ENCODE data around the gene SPOCK2.

The SPOCK2 gene

GRCh38 chr10:72069751-72070526 is 18.4 kb downstream of the SPOCK2 start:
- DNase-seq: peak; percentile 37

- DNase-seq: no peak
These were observed 19.4 kb downstream of the SPOCK2 start for GRCh38 chr10:72068901-72069446.

DNA sequence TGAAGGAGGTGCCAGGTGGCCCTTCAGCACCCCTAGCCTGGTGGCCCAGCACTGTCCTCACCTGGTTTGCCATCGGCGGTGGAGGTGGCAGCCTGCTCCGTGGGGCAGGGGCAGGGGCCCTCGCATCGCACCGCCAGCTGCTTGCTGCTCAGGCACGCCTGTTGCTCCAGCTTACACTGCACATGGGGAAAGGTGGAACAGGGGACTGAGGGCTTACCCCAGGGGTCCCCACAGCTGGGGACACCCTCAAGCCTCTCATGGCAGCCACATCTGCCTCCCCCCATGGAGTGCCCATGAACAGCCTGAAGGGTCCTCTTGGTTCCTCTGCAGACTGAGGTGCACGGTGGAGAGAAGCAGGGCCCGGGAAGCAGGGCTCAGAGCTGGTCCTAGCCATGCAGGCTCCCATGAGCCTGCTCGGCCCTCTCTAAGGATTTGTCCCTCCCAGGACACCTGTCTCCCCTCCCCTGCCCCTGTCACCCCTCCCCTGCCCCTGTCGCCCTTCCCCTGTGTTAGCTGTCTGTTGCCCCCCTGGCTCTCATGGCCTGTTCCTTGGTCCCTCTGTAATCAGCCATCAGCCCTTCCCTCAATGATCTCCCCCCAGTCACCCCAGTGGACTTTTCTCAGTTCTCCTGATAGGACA is 20.1 kb downstream of the SPOCK2 start:
- DNase-seq: no peak

- DNase-seq: no peak
These were observed 20.8 kb downstream of the SPOCK2 start for GRCh38 chr10:72067463-72068125.

GRCh38 chr10:72066318-72067284 is 21.8 kb downstream of the SPOCK2 start:
- no peak for DNase-seq

DNA sequence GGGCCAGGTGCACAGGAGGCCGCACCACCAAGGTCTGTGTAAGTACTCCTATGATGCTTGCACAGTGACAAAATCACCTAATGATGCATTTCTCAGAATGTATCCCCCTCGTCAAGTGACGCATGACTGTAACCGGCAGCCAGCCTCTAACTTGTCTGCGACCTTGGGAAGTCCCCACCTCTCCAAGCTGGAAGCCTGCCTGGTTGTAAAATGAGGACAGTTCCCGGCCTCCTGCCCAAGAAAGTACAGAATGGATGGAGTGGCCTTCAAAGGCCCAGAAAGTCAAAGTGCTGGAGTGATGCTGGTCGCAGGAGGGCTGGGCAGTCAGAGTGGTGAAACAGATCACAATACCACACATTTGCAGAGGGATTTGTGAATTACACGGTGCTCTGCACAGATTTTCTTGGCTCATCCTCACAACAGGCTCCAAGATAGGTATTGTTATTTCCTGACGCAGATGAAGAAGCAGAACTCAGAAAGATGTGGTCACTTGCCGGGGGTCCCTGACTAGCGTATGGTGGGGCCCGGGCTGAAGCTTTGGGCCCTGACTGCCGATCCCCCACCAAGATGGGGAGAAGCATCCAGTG is 22.8 kb downstream of the SPOCK2 start:
- DNase-seq: no peak

DNA sequence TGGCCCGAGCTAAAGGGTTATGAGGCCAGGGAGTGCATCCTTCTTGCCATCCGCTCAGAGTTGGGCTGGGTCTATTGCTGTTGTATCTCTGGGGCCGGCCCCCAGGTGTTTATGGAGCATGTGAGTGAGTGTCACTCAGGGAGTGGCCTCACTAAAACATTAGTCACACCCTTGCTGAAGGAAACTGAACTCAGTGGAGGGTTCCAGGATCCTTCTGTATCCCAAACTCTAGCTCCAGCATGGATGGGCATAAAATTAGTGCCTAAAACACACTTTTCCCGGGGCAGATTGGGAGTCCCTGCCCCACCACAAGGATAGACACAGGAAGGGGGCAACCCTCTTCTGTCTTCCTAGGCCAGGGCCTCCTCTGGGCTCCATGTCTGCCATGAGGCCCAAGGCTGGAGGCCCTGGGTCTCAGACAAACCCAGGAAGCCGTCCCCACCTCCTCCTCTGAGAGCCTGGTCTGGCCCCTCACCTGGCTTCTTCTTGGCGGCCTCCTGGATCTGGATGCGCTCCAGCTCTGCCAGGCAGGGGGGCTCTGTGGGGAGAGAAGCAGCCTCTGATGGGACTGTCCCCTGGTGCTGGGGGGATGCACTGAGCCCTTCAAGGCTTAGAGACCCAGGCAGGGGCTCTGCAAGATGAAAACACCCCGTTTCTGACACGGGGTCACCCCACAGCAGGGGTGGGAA is 24.5 kb downstream of the SPOCK2 start:
- DNase-seq: no peak

DNA sequence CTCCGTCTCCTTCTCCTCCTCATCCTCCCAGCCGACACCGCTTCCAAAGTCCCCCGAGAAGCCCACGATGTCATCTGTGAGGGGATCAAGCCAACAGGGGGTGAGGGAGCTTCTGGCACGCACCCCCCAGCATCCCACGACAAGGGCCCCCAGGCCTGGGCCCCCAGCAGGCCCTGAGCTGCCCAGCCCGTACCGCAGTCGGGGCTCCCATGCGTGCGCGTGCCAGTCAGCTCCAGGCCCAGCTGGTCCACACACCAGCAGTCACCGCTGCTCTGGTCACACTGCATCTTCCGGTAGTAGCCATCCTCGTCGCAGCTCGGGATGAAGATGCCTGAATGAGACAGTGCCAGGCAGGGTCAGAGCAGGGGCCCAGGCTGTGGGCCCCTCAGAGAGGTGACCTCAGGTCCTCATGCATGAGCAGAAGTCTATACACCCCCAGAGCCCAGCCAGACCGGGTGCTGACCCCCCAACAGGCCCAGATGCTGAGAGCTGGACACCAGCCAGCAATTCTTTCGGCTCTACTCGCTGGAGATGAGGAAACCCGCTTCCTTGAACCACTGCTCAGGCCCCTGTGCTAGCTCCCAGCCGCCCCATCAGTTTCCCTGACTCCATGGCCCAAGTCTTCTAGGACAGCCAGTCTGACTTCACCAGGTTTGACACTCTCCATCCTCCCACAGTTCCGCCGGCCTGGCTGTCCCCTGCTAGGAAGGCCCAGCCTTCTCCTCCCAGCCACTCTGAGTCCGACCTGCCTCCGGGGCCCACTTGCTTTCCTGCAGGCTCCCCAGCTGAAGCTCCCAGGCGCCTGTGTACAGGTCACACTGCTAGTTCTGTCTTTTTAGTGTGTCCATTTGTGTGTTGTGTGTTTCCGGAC is 25.3 kb downstream of the SPOCK2 start:
- no peak for DNase-seq

DNA sequence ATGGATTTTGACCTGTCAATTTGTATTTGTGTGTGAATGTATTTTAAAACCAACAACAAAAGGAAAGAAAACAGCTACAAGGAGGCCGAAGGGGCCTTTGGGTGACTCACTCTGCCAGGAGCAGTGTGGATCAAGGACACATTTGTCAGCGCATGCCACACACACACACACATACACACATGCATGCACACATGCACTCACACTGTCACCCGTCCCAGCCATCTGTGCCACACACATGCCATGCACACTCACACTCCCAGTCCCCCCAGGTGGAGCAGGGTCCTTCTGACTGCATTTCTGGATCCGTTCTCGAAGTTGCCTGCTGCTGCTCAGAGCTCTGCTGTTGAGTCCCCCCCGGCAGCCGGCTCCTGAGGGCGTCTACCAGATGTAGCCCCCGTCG is 26.0 kb downstream of the SPOCK2 start:
- DNase-seq: no peak

GRCh38 chr10:72061930-72062329 is 26.4 kb downstream of the SPOCK2 start:
- DNase-seq: no peak

DNA sequence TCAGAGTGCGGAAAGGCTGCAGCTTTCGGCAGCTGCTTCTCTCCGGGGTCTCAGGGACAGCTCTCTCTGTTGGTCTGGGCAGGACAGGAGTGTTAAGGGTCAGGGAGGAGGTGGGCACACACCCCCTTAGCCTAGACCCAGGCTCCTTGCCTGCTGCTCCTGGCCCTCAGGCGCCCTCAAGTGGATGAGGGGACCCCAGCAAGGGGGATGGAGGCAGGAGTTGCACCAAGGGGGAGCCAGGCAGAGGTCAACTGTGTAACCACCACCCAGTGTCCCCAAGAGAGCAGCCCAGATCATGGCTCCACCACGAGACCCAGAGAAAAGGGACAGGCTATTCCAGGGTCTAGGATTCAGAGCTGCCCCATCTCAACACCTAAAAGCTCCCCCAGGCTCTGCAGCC is 26.9 kb downstream of the SPOCK2 start:
- peak; percentile 28 for DNase-seq

DNA sequence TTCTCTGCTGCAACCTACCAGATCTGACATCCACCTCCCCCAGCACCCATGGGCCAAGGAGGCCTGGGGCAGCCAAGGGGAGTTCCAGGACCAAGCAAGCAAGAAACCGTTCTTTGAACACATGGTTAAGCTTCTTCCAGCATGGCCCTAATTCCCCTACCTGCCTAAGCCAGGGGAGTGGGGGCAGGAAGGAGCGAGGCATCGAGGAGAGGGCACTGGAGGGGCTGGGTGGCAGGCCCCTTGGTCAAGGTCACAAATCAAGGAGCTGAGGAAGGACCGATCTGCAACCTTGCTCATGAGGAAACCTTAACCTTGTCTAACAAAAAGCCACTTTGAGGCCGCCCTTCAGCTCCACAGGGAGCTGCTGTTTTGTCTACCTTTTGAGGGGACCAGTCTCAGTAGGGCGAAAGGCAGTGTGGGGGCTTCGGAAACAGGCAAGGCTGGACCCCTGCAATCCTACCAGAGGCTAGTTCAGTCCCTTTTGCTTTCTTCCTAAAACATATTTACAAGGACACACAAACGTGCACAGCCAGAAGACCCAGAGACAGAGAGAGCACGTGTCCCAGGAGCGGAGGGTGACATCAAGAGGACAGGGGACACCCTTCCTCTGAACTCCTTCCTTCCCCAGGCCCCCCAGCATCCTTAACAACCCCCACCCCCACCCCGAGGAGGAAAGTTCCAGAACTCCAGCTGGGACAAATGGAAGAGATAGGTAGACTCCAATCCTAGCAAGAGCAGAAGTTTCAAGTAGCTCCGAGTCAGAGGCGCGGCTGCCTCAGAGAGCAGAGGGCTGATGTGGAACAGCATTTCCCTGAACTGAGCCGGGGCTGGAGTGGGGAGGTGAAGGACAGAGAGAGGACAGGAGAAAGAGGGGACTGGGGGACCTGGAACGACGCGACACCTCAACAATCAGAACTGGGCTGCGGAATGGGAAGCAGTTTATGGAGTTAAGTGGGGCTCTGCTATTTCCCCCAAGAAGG is 28.2 kb downstream of the SPOCK2 start:
- no peak for DNase-seq

DNA sequence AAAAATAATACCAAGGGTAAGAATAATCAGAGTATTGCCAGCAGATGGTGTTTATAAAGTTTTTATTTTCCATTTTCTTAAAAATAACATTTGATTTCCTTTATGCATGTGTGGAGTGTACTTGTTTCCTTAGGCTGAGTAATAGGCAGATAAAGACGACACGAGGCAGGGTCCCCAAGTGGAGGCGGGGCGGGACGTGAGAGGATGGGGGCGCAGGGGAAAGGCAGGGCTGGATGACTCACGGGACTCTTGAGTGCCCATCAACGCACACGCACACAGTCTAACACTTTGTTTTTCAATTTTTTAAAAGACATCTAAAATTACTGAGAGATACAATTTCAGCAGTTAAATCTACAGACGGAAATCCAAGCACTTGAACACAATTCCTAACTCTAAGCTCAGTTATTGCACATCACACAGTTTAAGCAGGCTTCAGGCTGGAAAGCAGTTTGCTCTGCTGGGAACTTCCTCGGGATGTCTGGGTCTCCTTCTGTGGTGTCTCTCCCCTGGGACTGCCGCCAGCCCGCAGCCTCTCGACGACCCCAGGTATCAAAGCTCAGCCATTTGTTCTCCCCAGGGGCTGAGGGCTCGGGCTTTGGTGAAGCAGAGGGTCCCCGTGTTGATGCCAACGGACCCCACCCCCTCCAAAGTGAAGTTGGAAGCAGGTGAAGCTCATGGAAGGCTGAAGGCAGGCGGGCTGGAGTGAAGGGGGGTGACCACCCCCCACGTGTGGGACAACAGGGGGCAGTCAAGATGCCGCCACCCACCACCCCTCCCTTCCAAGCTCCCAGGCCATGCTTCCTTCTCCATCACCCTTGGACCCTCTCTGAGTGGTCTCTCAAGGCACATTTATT is 29.1 kb downstream of the SPOCK2 start:
- no peak for DNase-seq

- no peak for DNase-seq
These were observed 29.9 kb downstream of the SPOCK2 start for GRCh38 chr10:72058347-72058898.

GRCh38 chr10:72056932-72057751 is 31.2 kb downstream of the SPOCK2 start:
- no peak for DNase-seq

GRCh38 chr10:72056113-72056512 is 32.2 kb downstream of the SPOCK2 start:
- DNase-seq: no peak

GRCh38 chr10:72053690-72054089 is 34.7 kb downstream of the SPOCK2 start:
- no peak for DNase-seq

Data from OCI-M1 (cell line).